Heart right ventricle (tissue), 16 donors: ENCODE data around the gene APPBP2. TPM values are rescaled to one million over a fixed set of nuclear protein-coding genes. Genes with fewer than 3 reads are reported as not detected.
A peak's percentile ranks its signal among the peaks of the same experiment; 100 is the strongest.

Experiments used
- ATAC-seq, 8 donors: fragments of 200-7000 bp; cut with Tn5 transposase; one replicate each; pipeline ENCODE4 v1.9.1; 2020; ENCODE audit warnings: mild to moderate bottlenecking in 8 of 8, moderate library complexity in 8 of 8, moderate number of reproducible peaks in 1 of 8
- DNase-seq, 2 donors: peaks; one replicate each; pipeline ENCODE4 v3.0.0-alpha.2; 2020
- H3K27ac ChIP-seq, 10 donors: fragments of 200-600 bp; sonication (generic) in 2 of 10; one replicate each; pipeline versions ENCODE4 v1.5.0 to v1.8.0; 2020 to 2022; ENCODE audit warnings: mild to moderate bottlenecking in 3 of 10
- H3K27me3 ChIP-seq, 7 donors: fragments of 200-600 bp; one replicate each; pipeline ENCODE4 v1.8.0; 2021 to 2022; ENCODE audit warnings: mild to moderate bottlenecking in 2 of 7
- H3K36me3 ChIP-seq, 9 donors: fragments of 200-600 bp; sonication (generic) in 1 of 9; one replicate each; pipeline versions ENCODE4 v1.5.0 to v1.8.0; 2020 to 2022; ENCODE audit warnings: mild to moderate bottlenecking in 2 of 9
- H3K4me1 ChIP-seq, 9 donors: fragments of 200-600 bp; sonication (generic) in 1 of 9; one replicate each; pipeline versions ENCODE4 v1.5.0 to v1.8.0; 2020 to 2022; ENCODE audit warnings: mild to moderate bottlenecking in 4 of 9
- H3K4me3 ChIP-seq, 10 donors: fragments of 200-600 bp; sonication (generic) in 2 of 10; one replicate each; pipeline versions ENCODE4 v1.5.0 to v1.8.0; 2020 to 2022; ENCODE audit warnings: mild to moderate bottlenecking in 7 of 10, moderate library complexity in 2 of 10
- H3K9me3 ChIP-seq, 11 donors: fragments of 200-600 bp in 10 of 11; sonication (generic) in 2 of 11; one replicate each; pipeline versions ENCODE4 v1.5.0 to v1.8.0; 2013 to 2022; ENCODE audit warnings: mild to moderate bottlenecking in 2 of 11, control low read depth in 1 of 11, moderate library complexity in 1 of 11
- CTCF ChIP-seq, 9 donors: fragments of 200-600 bp; sonication (generic) in 2 of 9; IDR thresholded peaks; one replicate each; pipeline versions ENCODE4 v1.5.0 to v1.8.0; 2021 to 2022; ENCODE audit warnings: antibody characterized with exemption in 9 of 9, mild to moderate bottlenecking in 5 of 9, moderate library complexity in 1 of 9
- WGBS, 2 donors: extraction: QIAGEN DNeasy Blood & Tissue Kit; methylation state at CpG; one replicate each; pipeline ENCODE4 v1.1.7; 2013; ENCODE audit warnings: inconsistent platforms in 1 of 2; 5-methylcytosine and 5-hydroxymethylcytosine counted together
- intact Hi-C, 10 donors: fragments of 100-400 bp; cut with DNase I; formaldehyde crosslinking; loops; one replicate each; pipeline versions ENCODE4 v1.11.1 to v1.14.2; 2022
- polyA plus RNA-seq, 2 donors: library from polyadenylated mRNA; stranded (reverse); fragments of 200-250 nt; gene quantifications; one replicate each; pipeline ENCODE4 v1.2.3, GENCODE V29; 2013
- total RNA-seq, 10 donors: library from RNA; stranded (reverse); fragmentation: NEBNext Ultra II Directional in 3 of 10; extraction: Animal tissue kit (Norgen Biotek cat#: 25700) in 3 of 10; gene quantifications; one replicate each; pipeline versions ENCODE4 v1.2.1 to v1.2.4, GENCODE V29; 2021 to 2023
- donor health status: Arrhythmogenic right ventricular cardiomyopathy.
- donor health status: ischemic (EF 13 %, LVEDD 7.1; RV severe dilation, severe dysfunction).
- donor health status: healthy with polysubstance abuse.
- donor health status: DM: no; HTN: yes; CAD: no.
- donor health status: DM: no; HTN: no; CAD: no.
- donor health status: ischemic (EF 25% LVEDD 6.9; RV normal size, moderate dysfunction).
- donor health status: ischemic (EF 25% LVEDD 5.7; RV mildly dilated, moderate dysfunction).
- donor health status: healthy.
- donor health status: DM: yes; HTN: yes; CAD: no.
- donor health status: Ischemic cardiomyopathy.
- donor health status: ischemic (EF 35%, LVEDD 5.7; RV mildly dilated, moderate dysfunction).
- donor health status: nonischemic (EF 11% LVEDD 7.7; RV severe dilation, severe dysfunction).
- donor health status: DM: yes; HTN: yes; CAD: no.
- donor health status: PGD.
- donor health status: ischemic (EF 29% LVEDD 5.4; RV normal size, mild dysfunction).
- donor health status: nonischemic (EF 23%, LVEDD 6.1; RV moderate dilation, normal function).

APPBP2 gene
- total and polyA plus RNA-seq, 12 donors, result 4.6 to 22.8 (median 17.2) TPM

- ATAC-seq (peak in 3 of 8 donors; percentile 30 to 73 (median 71)), DNase-seq (no peak)
- Histone ChIP-seq H3K4me3 (no peak overlapping the region), H3K4me1 (peaks cover 0 to 20% (median 10%) of the 10 kb centered on the region in 9 donors), H3K36me3 (no peaks in the 10 kb centered on the region), H3K9me3 (no peaks in the 10 kb centered on the region), H3K27ac (no peak overlapping the region), H3K27me3 (no peaks in the 10 kb centered on the region)
- TF ChIP-seq CTCF (IDR thresholded peaks at IDR 0.05), result no peak
- WGBS, 2 donors, result 70 to 89% methylated on average over 2 of the region's 2 CpGs
- intact Hi-C loops, result no loop called here
Observed at GRCh38 chr17:60416368-60416925, 109.6 kb downstream of the APPBP2 start.

DNA sequence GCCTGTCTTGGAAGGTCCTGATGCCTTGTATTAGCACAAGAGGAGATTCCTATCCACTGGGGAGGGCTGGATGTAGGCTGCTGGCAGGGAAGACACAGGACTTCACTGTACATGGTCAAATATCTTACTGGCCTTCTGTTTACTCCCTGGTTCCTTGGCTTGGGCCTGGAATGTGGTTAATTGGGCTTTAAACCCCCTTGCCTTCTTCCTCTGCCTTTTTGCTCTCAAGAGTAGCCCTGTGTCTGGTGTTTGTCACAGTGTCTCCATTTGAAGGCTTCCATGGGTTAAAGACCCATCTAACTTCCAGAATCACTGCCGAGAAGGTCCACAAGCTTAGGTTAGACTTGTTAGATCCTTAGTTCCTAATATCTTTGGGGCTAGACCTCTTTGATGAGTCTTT lies 110.9 kb downstream of the APPBP2 start:
- no peak for DNase-seq
- Histone ChIP-seq H3K4me1 (peaks cover 0 to 10% (median 0%) of the 10 kb centered on the region in 9 donors), H3K4me3 (no peak overlapping the region), H3K36me3 (no peaks in the 10 kb centered on the region), H3K9me3 (no peaks in the 10 kb centered on the region), H3K27me3 (no peaks in the 10 kb centered on the region), H3K27ac (no peak overlapping the region)
- WGBS, 2 donors, result 90 to 96% methylated on average over 1 of the region's 1 CpG
- TF ChIP-seq CTCF (IDR thresholded peaks at IDR 0.05), result no peak
- ATAC-seq, result no peak
- intact Hi-C loops, result no loop called here

DNA sequence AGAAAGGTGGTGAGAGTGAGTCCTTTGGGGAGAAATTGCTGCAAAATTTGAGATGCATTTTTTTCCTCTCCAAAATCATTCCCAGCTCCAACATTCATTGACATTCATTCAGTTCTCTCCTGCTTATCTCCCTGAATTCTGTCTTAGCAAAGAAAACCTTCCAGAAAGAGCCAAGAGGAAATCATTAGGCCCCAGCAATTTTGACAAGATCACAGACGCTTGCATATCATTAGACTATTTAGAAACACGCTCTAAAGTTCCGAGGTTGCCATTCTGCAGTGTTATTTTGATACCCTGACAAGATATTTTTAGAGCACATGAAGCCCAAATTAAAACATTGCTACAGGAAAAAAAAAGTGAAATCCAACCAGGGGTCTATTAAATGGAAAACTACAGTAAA lies 113.3 kb downstream of the APPBP2 start:
- no peak for DNase-seq
- WGBS, 2 donors, result 25 to 37% methylated on average over 3 of the region's 3 CpGs
- TF ChIP-seq CTCF (IDR thresholded peaks at IDR 0.05), result no peak
- Histone ChIP-seq H3K4me3 (no peak overlapping the region), H3K27me3 (peaks cover 0 to 3% (median 0%) of the 10 kb centered on the region in 7 donors), H3K9me3 (no peaks in the 10 kb centered on the region), H3K36me3 (no peaks in the 10 kb centered on the region), H3K4me1 (peaks cover 0 to 10% (median 0%) of the 10 kb centered on the region in 9 donors), H3K27ac (no peak overlapping the region)
- intact Hi-C loops, result no loop called here
- ATAC-seq, result no peak

- Histone ChIP-seq H3K36me3 (no peaks in the 10 kb centered on the region), H3K9me3 (no peaks in the 10 kb centered on the region), H3K4me3 (no peak overlapping the region), H3K27me3 (peaks cover 0 to 3% (median 0%) of the 10 kb centered on the region in 7 donors), H3K4me1 (peaks cover 0 to 3% (median 0%) of the 10 kb centered on the region in 9 donors), H3K27ac (no peak overlapping the region)
- ATAC-seq, result no peak
- WGBS, 2 donors, result 96% methylated on average over 4 of the region's 4 CpGs
- DNase-seq, result no peak
- TF ChIP-seq CTCF (IDR thresholded peaks at IDR 0.05), result no peak
- intact Hi-C loops, result no loop called here
Observed at GRCh38 chr17:60410001-60410400, 116.0 kb downstream of the APPBP2 start.
